Keratinocyte (primary cell): ENCODE data around the gene WDR1. TPM values are rescaled to one million over a fixed set of nuclear protein-coding genes. Genes with fewer than 3 reads are reported as not detected.

ENCODE experiments used
- DNase-seq: peaks from one replicate; pipeline ENCODE4 v3.0.0-alpha.2; 2011; ENCODE audit warnings: low read depth, missing footprints, low spot score
- FAIRE-seq: peaks from 2 replicates; lab custom pipeline; 2011; peaks lifted over from hg19 to GRCh38; lab: Jason Lieb, UNC
- H2AFZ ChIP-seq: 2 replicates; pipeline ENCODE4 v1.6.0; 2012; ENCODE audit warnings: low read length, control low read depth, inconsistent platforms; ENCODE audit not compliant: control insufficient read depth
- H3K27ac ChIP-seq: 2 replicates; pipeline ENCODE4 v1.5.1; 2011; ENCODE audit warnings: low read length; ENCODE audit not compliant: control insufficient read depth, insufficient read depth
- H3K27me3 ChIP-seq: 3 replicates; pipeline ENCODE4 v1.6.0; 2011; ENCODE audit warnings: low read length; ENCODE audit not compliant: control insufficient read depth, insufficient read depth; ENCODE audit errors: extremely low read depth
- H3K36me3 ChIP-seq, 2 experiments: 2 replicates in 1 of 2; 3 replicates in 1 of 2; pipeline ENCODE4 v1.5.1; 2011; ENCODE audit warnings: low read length in 2 of 2, mild to moderate bottlenecking in 1 of 2; ENCODE audit not compliant: control insufficient read depth in 2 of 2, insufficient read depth in 2 of 2; ENCODE audit errors: extremely low read depth in 1 of 2
- H3K4me1 ChIP-seq: 3 replicates; pipeline ENCODE4 v1.5.1; 2011; ENCODE audit warnings: low read length; ENCODE audit not compliant: control insufficient read depth, insufficient read depth; ENCODE audit errors: extremely low read depth
- H3K4me2 ChIP-seq: 3 replicates; pipeline ENCODE4 v1.6.0; 2011; ENCODE audit warnings: low read depth, low read length; ENCODE audit not compliant: control insufficient read depth, insufficient read depth; ENCODE audit errors: extremely low read depth
- H3K4me3 ChIP-seq, 3 experiments: fragments of 200-600 bp in 1 of 3; sonication (generic) in 1 of 3; 2 replicates in 2 of 3; 3 replicates in 1 of 3; pipeline ENCODE4 v1.5.1; 2011 to 2016; ENCODE audit warnings: low read length in 3 of 3, mild to moderate bottlenecking in 3 of 3, control low read depth in 2 of 3, inconsistent platforms in 1 of 3, low read depth in 1 of 3, mixed read lengths in 1 of 3, mixed run types in 1 of 3, moderate library complexity in 1 of 3; ENCODE audit not compliant: control insufficient read depth in 2 of 3, insufficient read depth in 2 of 3; ENCODE audit errors: extremely low read depth in 1 of 3
- H3K79me2 ChIP-seq: 2 replicates; pipeline ENCODE4 v1.6.0; 2012; ENCODE audit warnings: low read length; ENCODE audit not compliant: control insufficient read depth, insufficient read depth
- H3K9ac ChIP-seq: 3 replicates; pipeline ENCODE4 v1.6.0; 2011; ENCODE audit warnings: low read length; ENCODE audit not compliant: control insufficient read depth, insufficient read depth; ENCODE audit errors: extremely low read depth
- H3K9me1 ChIP-seq: 3 replicates; pipeline ENCODE4 v1.6.0; 2011; ENCODE audit warnings: low read length; ENCODE audit not compliant: control insufficient read depth, insufficient read depth; ENCODE audit errors: extremely low read depth
- H3K9me3 ChIP-seq: 2 replicates; pipeline ENCODE4 v1.5.1; 2012; ENCODE audit warnings: low read depth, low read length; ENCODE audit not compliant: control insufficient read depth
- H4K20me1 ChIP-seq: 3 replicates; pipeline ENCODE4 v1.6.0; 2011; ENCODE audit warnings: low read length; ENCODE audit not compliant: control insufficient read depth, insufficient read depth; ENCODE audit errors: extremely low read depth
- EZH2 ChIP-seq: IDR thresholded peaks from one replicate; pipeline ENCODE4 v1.6.1; 2012; ENCODE audit warnings: inconsistent platforms, mild to moderate bottlenecking, low read length, moderate library complexity
- dilution Hi-C: fragments of 300-500 bp; cut with MboI; formaldehyde crosslinking; loops from one replicate; pipeline ENCODE4 v1.7.0; 2020; ENCODE audit warnings: low sequenced_read_pairs; ENCODE audit not compliant: extremely low pct_ligation_motif_present
- polyA plus RNA-seq, 5 experiments: library from polyadenylated mRNA; depleted of rRNA in 3 of 5; stranded (reverse) in 3 of 5; stranded (forward) in 1 of 5; unstranded in 1 of 5; fragments of >200 nt; gene quantifications; 1 replicate in 1 of 5; 2 replicates in 3 of 5; 3 replicates in 1 of 5; pipeline versions ENCODE4 v1.2.1 to v1.2.3, GENCODE V29; 2011 to 2012; ENCODE audit warnings: missing spikeins in 2 of 5, low read depth in 1 of 5, low replicate concordance in 1 of 5
- TF ChIP-seq, protein P1 (sequence below), 3 experiments: IDR thresholded peaks in 1 of 3; conservative IDR thresholded peaks in 1 of 3; optimal IDR thresholded peaks in 1 of 3; 2 replicates in 2 of 3; 3 replicates in 1 of 3; pipeline versions ENCODE3 to v1.5.1; 2011; ENCODE audit warnings: low read length in 3 of 3, mild to moderate bottlenecking in 3 of 3, moderate library complexity in 2 of 3, control low read depth in 1 of 3, inconsistent platforms in 1 of 3; ENCODE audit not compliant: insufficient read depth in 2 of 3; ENCODE audit errors: extremely low read depth in 1 of 3

Gene WDR1
- polyA plus RNA-seq, 1 donor (not counting 4 experiments of a cell fraction or from before 2014, with no cell fraction given): 423 TPM

DNA sequence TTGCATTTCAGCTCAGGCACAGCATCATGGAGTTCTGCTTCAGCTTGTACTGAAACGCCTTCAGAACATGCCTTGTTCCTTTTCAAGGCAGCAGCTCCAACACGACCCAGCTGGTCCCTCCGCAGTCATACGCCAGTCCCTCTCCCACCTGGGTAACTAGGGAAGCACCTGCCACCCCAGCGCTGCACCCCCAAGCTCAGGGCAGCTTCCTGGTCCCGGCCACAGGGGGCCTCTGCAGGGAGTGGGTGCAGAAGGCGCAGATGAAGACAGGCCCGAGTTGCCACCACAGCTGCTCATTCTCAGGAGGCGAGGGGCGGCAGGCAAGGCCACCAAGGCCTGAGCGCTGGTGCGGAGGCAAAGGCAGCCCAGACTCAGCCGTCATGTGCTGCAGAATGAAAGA, 21.8 kb downstream of the WDR1 start:
- no peaks in the 10 kb centered on the region for H3K9me3 ChIP-seq
- DNase-seq (no peak), FAIRE-seq (no peak)
- peaks cover 16% of the 10 kb centered on the region for H3K9me1 ChIP-seq
- TF ChIP-seq EZH2: no peak
- TF ChIP-seq, protein P1, sequence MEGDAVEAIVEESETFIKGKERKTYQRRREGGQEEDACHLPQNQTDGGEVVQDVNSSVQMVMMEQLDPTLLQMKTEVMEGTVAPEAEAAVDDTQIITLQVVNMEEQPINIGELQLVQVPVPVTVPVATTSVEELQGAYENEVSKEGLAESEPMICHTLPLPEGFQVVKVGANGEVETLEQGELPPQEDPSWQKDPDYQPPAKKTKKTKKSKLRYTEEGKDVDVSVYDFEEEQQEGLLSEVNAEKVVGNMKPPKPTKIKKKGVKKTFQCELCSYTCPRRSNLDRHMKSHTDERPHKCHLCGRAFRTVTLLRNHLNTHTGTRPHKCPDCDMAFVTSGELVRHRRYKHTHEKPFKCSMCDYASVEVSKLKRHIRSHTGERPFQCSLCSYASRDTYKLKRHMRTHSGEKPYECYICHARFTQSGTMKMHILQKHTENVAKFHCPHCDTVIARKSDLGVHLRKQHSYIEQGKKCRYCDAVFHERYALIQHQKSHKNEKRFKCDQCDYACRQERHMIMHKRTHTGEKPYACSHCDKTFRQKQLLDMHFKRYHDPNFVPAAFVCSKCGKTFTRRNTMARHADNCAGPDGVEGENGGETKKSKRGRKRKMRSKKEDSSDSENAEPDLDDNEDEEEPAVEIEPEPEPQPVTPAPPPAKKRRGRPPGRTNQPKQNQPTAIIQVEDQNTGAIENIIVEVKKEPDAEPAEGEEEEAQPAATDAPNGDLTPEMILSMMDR (optimal IDR thresholded peaks at IDR 0.05 in 1 of 3, IDR thresholded peaks at IDR 0.05 in 1 of 3, conservative IDR thresholded peaks at IDR 0.05 in 1 of 3; ENCODE audit: extremely low read depth in 1 of 3, insufficient read depth in 2 of 3, low read length in 3 of 3): no peak
- H3K4me2 ChIP-seq: no peak overlapping the region
- dilution Hi-C loops: no loop called here
- no peak overlapping the region for H2AFZ ChIP-seq
- peaks cover 72% of the 10 kb centered on the region for H3K4me1 ChIP-seq
- H4K20me1 ChIP-seq: peaks cover 39% of the 10 kb centered on the region
- no peak overlapping the region for H3K4me3 ChIP-seq
- H3K27ac ChIP-seq: no peak overlapping the region
- no peaks in the 10 kb centered on the region for H3K27me3 ChIP-seq
- peaks cover 68 to 77% of the 10 kb centered on the region in 2 experiments for H3K36me3 ChIP-seq
- H3K79me2 ChIP-seq: peaks cover 78% of the 10 kb centered on the region
- no peak overlapping the region for H3K9ac ChIP-seq

DNA sequence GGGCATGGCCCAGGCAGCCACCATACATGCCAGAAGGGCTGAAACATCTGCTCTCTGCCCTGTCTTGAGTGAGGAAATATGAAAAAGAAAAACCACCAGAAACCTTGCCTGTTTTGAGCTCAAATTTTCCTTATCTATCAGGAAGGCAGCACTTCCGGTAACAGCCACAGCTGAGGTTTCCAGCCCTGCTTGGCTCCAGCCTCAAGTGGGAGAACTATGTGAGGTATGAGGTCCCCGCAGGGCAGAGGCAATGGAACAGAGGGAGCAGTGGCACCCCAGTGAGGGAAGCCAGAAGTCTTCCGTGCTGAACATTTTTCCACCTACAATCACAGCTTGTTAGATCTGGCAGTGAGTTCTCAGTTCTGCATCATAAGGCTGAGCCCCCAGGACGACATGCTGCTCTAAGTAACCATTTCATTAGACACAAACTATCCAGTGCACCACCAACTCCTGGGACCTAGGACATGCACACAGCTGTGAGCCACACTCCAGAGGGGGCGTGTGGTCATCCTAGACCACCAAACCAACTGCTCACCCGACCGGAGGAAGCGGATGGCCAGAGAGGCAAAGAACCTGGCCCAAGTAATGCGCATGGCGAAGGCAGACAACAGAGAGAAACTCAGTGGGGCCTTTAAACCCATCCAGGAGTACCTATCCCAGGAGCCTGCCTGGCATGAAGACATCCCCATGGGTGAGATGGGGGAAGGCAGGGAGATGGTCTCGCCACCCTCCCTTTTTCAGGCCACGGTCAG, 22.6 kb downstream of the WDR1 start:
- Histone ChIP-seq H3K36me3 (peaks cover 61 to 74% of the 10 kb centered on the region in 2 experiments), H3K4me2 (no peak overlapping the region), H2AFZ (no peak overlapping the region), H4K20me1 (peaks cover 41% of the 10 kb centered on the region), H3K27me3 (no peaks in the 10 kb centered on the region), H3K4me3 (no peak overlapping the region), H3K9ac (no peak overlapping the region), H3K79me2 (peaks cover 75% of the 10 kb centered on the region), H3K9me3 (no peaks in the 10 kb centered on the region), H3K4me1 (peaks cover 73% of the 10 kb centered on the region), H3K9me1 (peaks cover 16% of the 10 kb centered on the region), H3K27ac (peak overlapping the region; percentile 4)
- dilution Hi-C loops: no loop called here
- no peak for DNase-seq
- no peak for FAIRE-seq
- TF ChIP-seq EZH2: no peak
- TF ChIP-seq, protein P1 (optimal IDR thresholded peaks at IDR 0.05 in 1 of 3, IDR thresholded peaks at IDR 0.05 in 1 of 3, conservative IDR thresholded peaks at IDR 0.05 in 1 of 3; ENCODE audit: extremely low read depth in 1 of 3, insufficient read depth in 2 of 3, low read length in 3 of 3): no peak
